DOHH2 (cell line): ENCODE data around the gene OTUD1.

Experiments
- H3F3A ChIP-seq: fragments of 200-600 bp; sonication (generic), shearing (Covaris generic); 2 replicates; pipeline ENCODE4 v1.6.0; 2016; ENCODE audit warnings: antibody characterized with exemption, mild to moderate bottlenecking; ENCODE audit not compliant: control insufficient read depth, insufficient read depth
- H3K27ac ChIP-seq: fragments of 200-600 bp; sonication (generic); 2 replicates; pipeline ENCODE4 v1.5.1; 2014; ENCODE audit warnings: low read depth, mild to moderate bottlenecking, low read length, moderate library complexity
- H3K27me3 ChIP-seq: fragments of 200-600 bp; sonication (generic); 2 replicates; pipeline ENCODE4 v1.6.1; 2014; ENCODE audit warnings: mild to moderate bottlenecking, low read length, mixed read lengths; ENCODE audit not compliant: control insufficient read depth
- H3K36me3 ChIP-seq: fragments of 200-600 bp; sonication (generic); 2 replicates; pipeline ENCODE4 v1.6.1; 2014; ENCODE audit warnings: mild to moderate bottlenecking, low read length, moderate library complexity, mixed read lengths; ENCODE audit not compliant: control insufficient read depth
- H3K4me1 ChIP-seq: fragments of 200-600 bp; sonication (generic); 2 replicates; pipeline ENCODE4 v1.6.1; 2014; ENCODE audit warnings: mild to moderate bottlenecking, low read length, mixed read lengths; ENCODE audit not compliant: control insufficient read depth
- H3K4me2 ChIP-seq: fragments of 200-600 bp; sonication (generic); 2 replicates; pipeline ENCODE4 v1.6.0; 2014; ENCODE audit warnings: mild to moderate bottlenecking, low read length, moderate library complexity
- H3K4me3 ChIP-seq: fragments of 200-600 bp; sonication (generic); 2 replicates; pipeline ENCODE4 v1.5.1; 2014; ENCODE audit warnings: mild to moderate bottlenecking, low read length, mixed read lengths
- H3K79me2 ChIP-seq: fragments of 200-600 bp; sonication (generic); 2 replicates; pipeline ENCODE4 v1.6.1; 2014; ENCODE audit warnings: mild to moderate bottlenecking, low read length, mixed read lengths; ENCODE audit not compliant: control insufficient read depth
- H3K9me2 ChIP-seq: fragments of 200-600 bp; sonication (generic); replicated peaks from 2 replicates; pipeline ENCODE4 v1.6.1; 2014; ENCODE audit warnings: mild to moderate bottlenecking, low read length, mixed read lengths; ENCODE audit not compliant: control insufficient read depth
- H3K9me3 ChIP-seq: fragments of 200-600 bp; sonication (generic); 2 replicates; pipeline ENCODE4 v1.6.1; 2014; ENCODE audit warnings: antibody characterized with exemption, low read length, mixed read lengths; ENCODE audit not compliant: control insufficient read depth, insufficient read depth
- H4K20me1 ChIP-seq: fragments of 200-600 bp; sonication (generic); 2 replicates; pipeline ENCODE4 v1.6.0; 2014; ENCODE audit warnings: low read depth, mild to moderate bottlenecking, antibody characterized with exemption, low read length, moderate library complexity; ENCODE audit not compliant: control insufficient read depth, insufficient read depth
- EZH2phosphoT487 ChIP-seq: fragments of 200-600 bp; sonication (generic); IDR thresholded peaks from 2 replicates; pipeline ENCODE4 v1.6.1; 2017; ENCODE audit warnings: borderline replicate concordance, mild to moderate bottlenecking, antibody characterized with exemption, low read length, moderate library complexity, mixed read lengths
- TF ChIP-seq, protein P1 (sequence below): fragments of 200-600 bp; sonication (generic); IDR thresholded peaks from one replicate; pipeline ENCODE4 v1.5.1; 2014; ENCODE audit warnings: antibody characterized with exemption, mild to moderate bottlenecking, low read depth, low read length; ENCODE audit not compliant: poor library complexity, severe bottlenecking

Gene OTUD1

DNA sequence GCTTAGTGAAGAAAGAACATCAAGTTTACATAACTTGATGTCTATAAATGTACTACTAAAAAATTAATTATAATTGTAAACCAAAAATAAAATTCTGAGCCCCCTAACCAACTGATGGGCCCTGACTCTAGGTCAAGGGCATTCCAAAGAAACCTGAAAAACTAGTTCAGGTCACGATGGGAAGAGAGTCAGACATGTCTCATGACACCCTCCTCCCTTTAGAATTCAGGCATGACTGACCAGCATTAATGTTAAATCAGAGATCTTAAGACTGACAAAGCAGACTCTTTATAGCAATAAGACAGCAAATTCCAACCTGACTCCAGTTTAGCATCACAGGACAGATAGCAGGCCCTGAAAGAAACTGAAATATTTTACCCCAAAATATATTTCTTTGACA is 21.6 kb upstream of the OTUD1 start:
- H3K4me3 ChIP-seq: no peak overlapping the region
- H3K4me2 ChIP-seq: no peak overlapping the region
- no peaks in the 10 kb centered on the region for H3F3A ChIP-seq
- H3K36me3 ChIP-seq: no peaks in the 10 kb centered on the region
- no peaks in the 10 kb centered on the region for H3K9me3 ChIP-seq
- no peak overlapping the region for H3K27ac ChIP-seq
- H3K9me2 ChIP-seq: no peaks in the 10 kb centered on the region
- no peaks in the 10 kb centered on the region for H3K27me3 ChIP-seq
- H3K4me1 ChIP-seq: peaks cover 39% of the 10 kb centered on the region
- TF ChIP-seq, protein P1, sequence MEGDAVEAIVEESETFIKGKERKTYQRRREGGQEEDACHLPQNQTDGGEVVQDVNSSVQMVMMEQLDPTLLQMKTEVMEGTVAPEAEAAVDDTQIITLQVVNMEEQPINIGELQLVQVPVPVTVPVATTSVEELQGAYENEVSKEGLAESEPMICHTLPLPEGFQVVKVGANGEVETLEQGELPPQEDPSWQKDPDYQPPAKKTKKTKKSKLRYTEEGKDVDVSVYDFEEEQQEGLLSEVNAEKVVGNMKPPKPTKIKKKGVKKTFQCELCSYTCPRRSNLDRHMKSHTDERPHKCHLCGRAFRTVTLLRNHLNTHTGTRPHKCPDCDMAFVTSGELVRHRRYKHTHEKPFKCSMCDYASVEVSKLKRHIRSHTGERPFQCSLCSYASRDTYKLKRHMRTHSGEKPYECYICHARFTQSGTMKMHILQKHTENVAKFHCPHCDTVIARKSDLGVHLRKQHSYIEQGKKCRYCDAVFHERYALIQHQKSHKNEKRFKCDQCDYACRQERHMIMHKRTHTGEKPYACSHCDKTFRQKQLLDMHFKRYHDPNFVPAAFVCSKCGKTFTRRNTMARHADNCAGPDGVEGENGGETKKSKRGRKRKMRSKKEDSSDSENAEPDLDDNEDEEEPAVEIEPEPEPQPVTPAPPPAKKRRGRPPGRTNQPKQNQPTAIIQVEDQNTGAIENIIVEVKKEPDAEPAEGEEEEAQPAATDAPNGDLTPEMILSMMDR: no peak
- no peak for TF ChIP-seq EZH2phosphoT487
- H4K20me1 ChIP-seq: no peaks in the 10 kb centered on the region
- no peaks in the 10 kb centered on the region for H3K79me2 ChIP-seq

DNA sequence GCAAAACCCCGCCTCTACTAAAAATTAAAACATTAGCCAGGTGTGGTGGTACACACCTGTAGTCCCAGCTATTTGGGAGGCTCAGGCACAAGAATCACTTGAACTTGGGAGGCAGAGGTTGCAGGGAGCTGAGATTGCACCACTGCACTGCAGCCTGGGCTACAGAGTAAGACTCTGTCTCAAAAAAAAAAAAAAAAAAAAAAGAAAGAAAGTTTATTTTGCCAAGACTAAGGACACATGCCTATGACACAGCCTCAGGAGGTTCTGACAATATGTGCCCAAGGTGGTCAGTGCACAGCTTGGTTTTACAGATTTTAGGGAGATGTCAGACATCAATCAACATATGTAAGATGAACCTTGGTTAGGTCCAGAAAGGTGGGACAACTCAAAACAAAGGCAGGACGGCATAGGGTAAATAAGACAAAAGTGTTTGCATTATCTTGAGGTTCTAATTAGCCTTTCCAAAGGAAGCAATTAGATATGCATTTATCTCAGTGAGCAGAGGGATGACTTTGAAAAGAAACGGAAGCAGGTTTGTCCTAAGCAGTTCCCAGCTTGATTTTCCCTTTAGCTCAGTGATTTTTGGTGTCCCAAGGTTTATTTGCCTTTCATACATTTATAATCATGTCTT is 20.7 kb upstream of the OTUD1 start:
- Histone ChIP-seq H3K4me3 (no peak overlapping the region), H3F3A (no peaks in the 10 kb centered on the region), H3K4me1 (peaks cover 30% of the 10 kb centered on the region), H3K79me2 (no peaks in the 10 kb centered on the region), H3K4me2 (no peak overlapping the region), H3K27ac (no peak overlapping the region), H3K27me3 (no peaks in the 10 kb centered on the region), H3K9me3 (no peaks in the 10 kb centered on the region), H4K20me1 (no peaks in the 10 kb centered on the region), H3K36me3 (no peaks in the 10 kb centered on the region), H3K9me2 (no peaks in the 10 kb centered on the region)
- TF ChIP-seq EZH2phosphoT487: no peak
- TF ChIP-seq, protein P1: no peak

DNA sequence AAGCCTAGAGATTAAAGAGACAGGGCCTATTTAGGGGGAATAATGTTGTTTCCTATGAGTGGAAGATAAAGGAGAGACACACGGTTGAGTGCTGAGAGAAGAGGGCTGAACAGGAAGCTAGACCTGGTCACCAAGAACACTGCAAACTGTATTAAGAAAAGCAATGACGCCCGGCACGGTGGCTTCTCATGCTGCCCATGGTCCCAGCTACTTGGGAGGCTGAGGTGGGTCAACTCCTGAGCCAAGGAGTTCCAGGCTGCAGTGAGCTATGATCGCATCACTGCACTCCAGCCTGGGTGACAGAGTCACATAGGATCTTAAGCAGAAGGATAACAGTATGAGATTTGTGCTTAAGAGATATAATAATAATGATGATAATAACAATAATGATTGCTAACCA is 19.7 kb upstream of the OTUD1 start:
- Histone ChIP-seq H4K20me1 (no peaks in the 10 kb centered on the region), H3K4me2 (no peak overlapping the region), H3K4me1 (peaks cover 19% of the 10 kb centered on the region), H3K79me2 (no peaks in the 10 kb centered on the region), H3K27ac (no peak overlapping the region), H3F3A (no peaks in the 10 kb centered on the region), H3K36me3 (no peaks in the 10 kb centered on the region), H3K27me3 (no peaks in the 10 kb centered on the region), H3K9me2 (no peaks in the 10 kb centered on the region), H3K4me3 (no peak overlapping the region), H3K9me3 (no peaks in the 10 kb centered on the region)
- TF ChIP-seq, protein P1: no peak
- TF ChIP-seq EZH2phosphoT487: no peak
